Activated CD8-positive, alpha-beta memory T cell treated with anti-CD3 and anti-CD28 coated beads, Interleukin-2, amount 50 U/mL, for 1 hour (primary cell): Measurements from ENCODE around the gene PIP5K1B.

Source experiments
- DNase-seq: peaks from one replicate; pipeline ENCODE4 v3.0.0-alpha.2; 2020; ENCODE audit errors: extremely low read depth

PIP5K1B gene

GRCh38 chr9:68738358-68738757 lies 33.3 kb downstream of the PIP5K1B start:
- DNase-seq = no peak

DNA sequence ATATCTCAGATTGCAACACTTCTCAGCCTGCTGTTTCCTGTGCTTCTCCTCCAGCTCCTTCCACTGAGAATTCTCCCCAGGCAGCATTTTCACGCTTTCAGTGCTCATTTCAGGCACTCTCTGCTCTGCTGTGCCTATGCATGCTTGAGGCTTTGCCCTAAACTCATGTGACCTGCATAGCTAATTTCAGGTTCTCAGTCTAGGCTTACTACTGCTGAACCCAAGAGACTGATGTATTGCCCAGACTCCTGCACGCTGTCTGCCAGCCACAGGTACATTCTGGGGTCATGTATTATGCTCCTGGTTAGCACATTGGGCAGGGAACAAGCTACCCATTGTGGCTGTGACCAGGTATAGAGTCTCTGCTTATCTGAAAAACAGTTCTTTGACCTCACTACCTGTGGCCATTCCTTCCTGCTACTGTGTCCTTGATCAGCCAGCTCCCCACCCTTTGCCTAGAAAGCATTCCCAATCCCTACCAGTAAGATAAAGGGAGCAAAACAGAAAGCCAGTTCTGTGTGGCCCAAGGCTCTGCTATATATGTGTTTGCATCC lies 34.7 kb downstream of the PIP5K1B start:
- DNase-seq = no peak

DNA sequence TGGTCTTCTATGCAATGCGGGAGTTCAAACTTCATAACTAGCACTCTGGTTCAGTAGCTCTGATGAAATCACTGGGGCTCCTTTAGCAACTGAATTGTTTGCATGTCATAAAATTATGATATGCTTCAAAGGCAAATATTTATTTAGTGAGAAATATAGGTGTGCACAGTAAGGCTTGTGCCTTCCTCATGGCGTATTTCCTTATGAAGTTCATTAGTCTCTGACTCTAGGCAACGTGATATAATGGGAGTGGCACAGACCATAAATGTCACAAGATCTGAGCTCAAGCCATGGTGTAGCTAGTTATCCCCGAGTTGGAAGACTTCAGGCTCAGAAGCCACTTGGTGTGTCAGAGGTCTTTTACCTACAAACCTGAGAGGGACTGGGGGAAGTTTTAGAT lies 35.5 kb downstream of the PIP5K1B start:
- no peak for DNase-seq

GRCh38 chr9:68741234-68741633 lies 36.2 kb downstream of the PIP5K1B start:
- no peak for DNase-seq

DNA sequence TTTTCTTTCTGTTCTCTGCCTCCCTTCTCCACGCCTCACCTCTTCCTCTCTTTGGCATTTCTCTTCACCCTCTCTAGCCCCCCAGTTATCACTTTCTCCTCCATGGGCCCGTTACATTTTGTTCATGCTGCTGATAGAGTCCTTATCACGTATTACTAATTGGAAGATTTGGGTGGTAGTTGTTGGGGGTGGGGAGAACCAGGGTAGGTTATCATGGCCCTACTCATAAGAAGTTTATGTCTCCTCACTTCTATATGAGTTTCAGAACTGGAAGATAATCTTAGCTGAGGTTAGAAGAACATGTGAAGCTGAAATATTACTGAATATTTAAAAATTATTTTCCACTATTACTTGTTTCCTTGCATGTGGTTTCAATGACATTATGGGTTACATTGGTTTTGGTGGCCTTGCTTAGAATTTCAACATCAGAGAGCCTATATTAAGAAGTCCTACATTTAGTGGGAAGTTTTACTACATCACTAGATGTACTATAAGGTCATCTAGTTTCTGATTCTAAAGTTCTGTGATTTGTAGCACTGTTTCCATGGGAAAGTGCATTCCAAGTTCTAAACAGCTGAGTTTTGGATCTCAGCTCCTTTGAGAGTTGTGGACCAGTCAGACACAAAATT lies 36.8 kb downstream of the PIP5K1B start:
- no peak for DNase-seq

DNA sequence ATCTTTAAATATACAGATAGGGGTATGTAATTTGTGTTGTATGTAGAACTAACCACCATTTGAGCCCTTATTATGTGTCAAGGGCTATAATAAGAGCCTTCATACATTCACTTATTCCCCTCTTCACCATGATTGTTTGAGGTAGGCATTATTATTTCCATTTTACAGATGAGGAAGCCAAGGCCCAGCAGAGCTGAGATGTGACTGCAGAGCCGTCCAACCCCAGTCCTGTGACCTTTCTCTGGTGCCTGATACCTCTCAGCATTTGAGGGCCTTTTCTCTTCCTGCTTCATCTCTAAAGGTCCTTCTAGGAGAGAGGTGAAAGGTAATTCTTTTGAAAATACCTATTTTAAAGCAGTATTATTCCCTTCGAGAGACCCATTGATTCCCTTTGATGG lies 37.3 kb downstream of the PIP5K1B start:
- no peak for DNase-seq

GRCh38 chr9:68744426-68744825 lies 39.4 kb downstream of the PIP5K1B start:
- no peak for DNase-seq

GRCh38 chr9:68746525-68746924 lies 41.5 kb downstream of the PIP5K1B start:
- DNase-seq = no peak

- no peak for DNase-seq
Observed at GRCh38 chr9:68747043-68747533, 42.0 kb downstream of the PIP5K1B start.

- no peak for DNase-seq
Observed at GRCh38 chr9:68749135-68749534, 44.1 kb downstream of the PIP5K1B start.

DNA sequence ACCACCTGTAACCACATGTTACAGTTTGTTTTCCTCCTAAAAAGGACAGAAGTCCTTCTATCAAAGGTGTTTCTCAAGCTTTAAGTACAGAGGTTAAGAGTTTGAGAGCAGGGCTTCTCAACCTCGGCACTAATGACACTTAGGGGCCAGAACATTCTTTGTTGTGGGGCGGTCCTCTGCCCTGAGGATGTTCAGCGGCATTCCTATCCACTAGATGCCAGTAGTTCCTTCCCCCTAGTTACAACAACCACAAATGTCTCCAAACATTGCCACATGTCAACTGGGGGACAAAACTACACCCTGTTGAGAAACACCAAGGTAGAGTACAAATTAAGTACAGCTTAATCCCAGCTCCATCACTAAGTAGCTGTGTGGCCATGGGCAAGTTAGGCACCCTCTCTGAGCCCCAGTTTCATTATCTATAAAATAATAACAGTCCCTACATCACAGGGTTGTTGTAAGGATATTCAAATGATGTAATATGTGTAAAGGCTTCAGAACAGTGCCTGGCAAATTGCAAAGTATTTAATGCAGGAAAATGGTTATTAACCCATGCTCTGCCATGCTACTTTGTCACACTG lies 44.6 kb downstream of the PIP5K1B start:
- no peak for DNase-seq

DNA sequence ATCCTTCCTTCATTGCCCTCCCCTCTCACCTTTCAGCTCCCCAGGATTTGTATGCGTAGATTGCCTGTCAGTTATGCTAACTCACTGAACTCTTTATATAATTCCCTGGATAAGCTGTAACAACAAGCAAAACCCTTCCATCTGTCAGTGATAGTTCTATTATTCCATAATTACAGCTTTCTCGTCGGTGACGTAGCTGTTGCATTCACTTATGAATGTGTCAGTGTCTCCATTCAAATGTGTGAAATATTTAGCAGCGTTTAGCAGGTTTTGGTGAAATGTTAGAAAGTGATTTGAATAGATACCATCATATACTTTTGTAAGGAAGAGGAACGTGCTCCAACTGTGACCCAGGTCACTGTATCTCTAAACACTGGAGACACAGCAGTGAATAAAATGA lies 45.2 kb downstream of the PIP5K1B start:
- no peak for DNase-seq

DNA sequence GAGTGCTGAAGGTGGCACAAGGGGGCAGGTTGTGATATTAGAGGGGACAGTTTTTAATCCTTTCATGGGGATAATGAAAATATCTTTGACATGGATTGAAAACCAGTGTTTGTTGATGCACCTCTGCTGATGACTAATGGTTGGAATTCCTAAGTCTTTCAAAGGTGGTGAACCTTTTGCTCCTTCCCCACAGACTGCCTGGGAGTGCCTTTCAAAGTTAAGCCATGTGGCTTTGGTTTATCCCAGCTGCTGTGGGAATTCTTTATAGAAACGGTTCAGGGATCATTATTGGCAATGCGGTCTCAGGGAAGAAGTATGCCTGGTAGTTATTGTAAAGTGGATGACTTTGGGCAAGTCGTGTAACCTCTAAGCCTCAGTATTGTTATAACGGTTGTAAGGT lies 45.7 kb downstream of the PIP5K1B start:
- no peak for DNase-seq

- DNase-seq = no peak
Observed at GRCh38 chr9:68751556-68751955, 46.5 kb downstream of the PIP5K1B start.

- no peak for DNase-seq
Observed at GRCh38 chr9:68755051-68755450, 50.0 kb downstream of the PIP5K1B start.

- no peak for DNase-seq
Observed at GRCh38 chr9:68755752-68756151, 50.7 kb downstream of the PIP5K1B start.

GRCh38 chr9:68759981-68760673 lies 55.1 kb downstream of the PIP5K1B start:
- no peak for DNase-seq

- no peak for DNase-seq
Observed at GRCh38 chr9:68760674-68761333, 55.8 kb downstream of the PIP5K1B start.

DNA sequence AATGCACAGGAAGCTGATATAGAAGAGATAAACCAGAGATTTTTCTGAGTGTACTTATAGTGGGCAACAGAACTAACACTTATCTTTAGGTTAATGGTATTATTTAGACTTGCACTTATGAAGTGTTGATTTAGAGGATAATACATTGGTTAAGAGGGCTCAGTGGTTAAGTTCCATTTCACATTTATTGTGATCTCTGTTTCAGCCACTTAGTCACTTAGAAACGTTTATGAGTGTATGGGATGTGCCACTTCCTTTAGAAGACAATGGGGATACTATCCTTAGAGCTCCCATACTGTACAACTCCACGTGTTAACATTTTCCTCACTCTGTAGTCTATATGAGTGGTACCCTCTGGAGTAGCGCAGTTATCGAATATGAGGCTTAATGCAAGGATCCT lies 57.5 kb downstream of the PIP5K1B start:
- no peak for DNase-seq

DNA sequence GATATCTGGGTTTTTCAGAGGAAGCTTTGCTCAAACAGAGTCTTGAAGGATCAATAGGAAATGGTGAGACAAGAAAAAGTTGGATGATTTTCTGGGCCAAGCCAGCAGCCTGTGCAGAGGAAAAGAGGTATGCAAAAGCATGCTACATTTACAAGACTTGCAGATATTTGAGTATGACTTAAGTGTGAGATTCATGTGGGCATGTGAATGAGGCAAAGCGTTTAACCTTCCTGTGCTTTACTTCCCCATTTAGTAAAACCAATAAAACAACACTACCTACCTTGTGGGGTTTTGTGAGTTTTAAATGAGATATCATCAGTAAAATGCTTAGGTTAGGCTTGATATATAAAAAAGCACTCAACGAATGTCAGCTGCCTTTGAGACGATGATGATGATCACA lies 58.1 kb downstream of the PIP5K1B start:
- no peak for DNase-seq

GRCh38 chr9:68768619-68769018 lies 63.6 kb downstream of the PIP5K1B start:
- no peak for DNase-seq

GRCh38 chr9:68769852-68770251 lies 64.8 kb downstream of the PIP5K1B start:
- no peak for DNase-seq
